Thymus (tissue), 14 donors: ENCODE data around the gene GRPEL1. TPM values are rescaled to one million over a fixed set of nuclear protein-coding genes. Genes with fewer than 3 reads are reported as not detected.
A peak's percentile ranks its signal among the peaks of the same experiment; 100 is the strongest.

Source experiments
- DNase-seq, 9 donors: peaks; one replicate each; pipeline ENCODE4 v3.0.0-alpha.2; 2013; ENCODE audit warnings: low spot score in 9 of 9, low read depth in 6 of 9, missing footprints in 1 of 9
- H3K27ac ChIP-seq, 2 donors: one replicate each; pipeline ENCODE4 v1.5.1; 2013; ENCODE audit warnings: control low read depth in 1 of 2, low read depth in 1 of 2, low read length in 1 of 2, mild to moderate bottlenecking in 1 of 2, moderate library complexity in 1 of 2
- H3K27me3 ChIP-seq, 2 donors: one replicate each; pipeline ENCODE4 v1.5.1; 2013; ENCODE audit warnings: low read length in 1 of 2; ENCODE audit not compliant: control insufficient read depth in 2 of 2, insufficient read depth in 1 of 2
- H3K36me3 ChIP-seq, 2 donors: one replicate each; pipeline ENCODE4 v1.5.1; 2013; ENCODE audit warnings: low read length in 1 of 2, mild to moderate bottlenecking in 1 of 2, moderate library complexity in 1 of 2; ENCODE audit not compliant: control insufficient read depth in 2 of 2, insufficient read depth in 2 of 2
- H3K4me1 ChIP-seq, 2 donors: one replicate each; pipeline ENCODE4 v1.5.1; 2013; ENCODE audit warnings: low read length in 2 of 2; ENCODE audit not compliant: control insufficient read depth in 2 of 2, insufficient read depth in 2 of 2
- H3K4me3 ChIP-seq, 2 donors: one replicate each; pipeline ENCODE4 v1.5.1; 2013; ENCODE audit warnings: low read length in 2 of 2, control low read depth in 1 of 2, mild to moderate bottlenecking in 1 of 2
- H3K9me3 ChIP-seq, 2 donors: one replicate each; pipeline ENCODE4 v1.5.1; 2013; ENCODE audit warnings: low read length in 1 of 2, mild to moderate bottlenecking in 1 of 2; ENCODE audit not compliant: control insufficient read depth in 2 of 2, insufficient read depth in 1 of 2
- WGBS: extraction: QIAGEN DNeasy Blood & Tissue Kit; methylation state at CpG from one replicate; pipeline ENCODE4 v1.1.7; 2013; 5-methylcytosine and 5-hydroxymethylcytosine counted together
- long read RNA-seq, 10 donors: transcript quantifications; one replicate each; lab custom pipeline, GENCODE V29; 2026
- polyA plus RNA-seq: library from polyadenylated mRNA; stranded (reverse); fragments of 200-250 nt; gene quantifications from one replicate; pipeline ENCODE4 v1.2.3, GENCODE V29; 2013
- total RNA-seq: library from RNA; stranded (reverse); fragments of 120-200 nt; gene quantifications from one replicate; pipeline ENCODE4 v1.2.4, GENCODE V29; 2013
- donor health status: healthy.

Gene GRPEL1
- total RNA-seq (29.7 TPM), polyA plus RNA-seq (20.4 TPM)
- long read RNA-seq, donor 1, partial matches to known transcripts = 0 of 2 reads
- long read RNA-seq, donor 1, other reads (novel, unspliced or antisense) = 0 of 2 reads
- long read RNA-seq, donor 2 = 0 reads
- long read RNA-seq, donor 3, transcript GRPEL1-201 (4 exons, 2,775 nt) = major isoform, 20 of 21 reads
- long read RNA-seq, donor 3, partial matches to known transcripts = 0 of 21 reads
- long read RNA-seq, donor 3, other reads (novel, unspliced or antisense) = 0 of 21 reads
- long read RNA-seq, donor 4, transcript GRPEL1-201 (4 exons, 2,775 nt) = major isoform, 15 of 16 reads
- long read RNA-seq, donor 4, partial matches to known transcripts = 0 of 16 reads
- long read RNA-seq, donor 4, other reads (novel, unspliced or antisense) = 0 of 16 reads
- long read RNA-seq, donor 5, transcript GRPEL1-201 (4 exons, 2,775 nt) = major isoform, 31 of 33 reads
- long read RNA-seq, donor 5, partial matches to known transcripts = 0 of 33 reads
- long read RNA-seq, donor 5, other reads (novel, unspliced or antisense) = 0 of 33 reads
- long read RNA-seq, donor 6, transcript GRPEL1-201 (4 exons, 2,775 nt) = major isoform, 13 of 13 reads
- long read RNA-seq, donor 6, partial matches to known transcripts = 0 of 13 reads
- long read RNA-seq, donor 6, other reads (novel, unspliced or antisense) = 0 of 13 reads
- long read RNA-seq, donor 7, transcript GRPEL1-201 (4 exons, 2,775 nt) = major isoform, 17 of 17 reads
- long read RNA-seq, donor 7, partial matches to known transcripts = 0 of 17 reads
- long read RNA-seq, donor 7, other reads (novel, unspliced or antisense) = 0 of 17 reads
- long read RNA-seq, donor 8, partial matches to known transcripts = 0 of 4 reads
- long read RNA-seq, donor 8, other reads (novel, unspliced or antisense) = 0 of 4 reads
- long read RNA-seq, donor 9, transcript GRPEL1-201 (4 exons, 2,775 nt) = major isoform, 6 of 6 reads
- long read RNA-seq, donor 9, partial matches to known transcripts = 0 of 6 reads
- long read RNA-seq, donor 9, other reads (novel, unspliced or antisense) = 0 of 6 reads
- long read RNA-seq, donor 10, transcript GRPEL1-201 (4 exons, 2,775 nt) = major isoform, 20 of 23 reads
- long read RNA-seq, donor 10, partial matches to known transcripts = 0 of 23 reads
- long read RNA-seq, donor 10, other reads (novel, unspliced or antisense) = 0 of 23 reads

GRCh38 chr4:7067452-7068278, at the start of gene GRPEL1:
TSS of gene GRPEL1 (minus strand) at chr4:7068064. CDS start at chr4:7068032, 32 bp downstream.
- Histone ChIP-seq H3K9me3 (no peaks in the 10 kb centered on the region), H3K27me3 (peaks cover 2 to 19% of the 10 kb centered on the region in 2 donors), H3K27ac (peak within 1 kb of the TSS; percentile 89 to 93), H3K4me1 (peaks cover 16 to 22% of the 10 kb centered on the region in 2 donors), H3K4me3 (peak within 1 kb of the TSS; percentile 79 to 84), H3K36me3 (peaks cover 13 to 24% of the 10 kb centered on the region in 2 donors)
- DNase-seq = peak; percentile 99 to 100 (median 100)
- WGBS = under 1% methylated on average over 81 of the region's 81 CpGs

GRCh38 chr4:7116705-7117104, 48.8 kb upstream of the GRPEL1 start:
- WGBS = 81% methylated on average over 6 of the region's 6 CpGs
- Histone ChIP-seq H3K4me1 (no peaks in the 10 kb centered on the region), H3K27me3 (no peaks in the 10 kb centered on the region), H3K4me3 (no peak overlapping the region), H3K27ac (no peak overlapping the region), H3K9me3 (peaks cover 0 to 2% of the 10 kb centered on the region in 2 donors), H3K36me3 (no peaks in the 10 kb centered on the region)
- DNase-seq = no peak

- peaks cover 0 to 2% of the 10 kb centered on the region in 2 donors for H3K9me3 ChIP-seq
- no peaks in the 10 kb centered on the region for H3K36me3 ChIP-seq
- H3K27me3 ChIP-seq = no peaks in the 10 kb centered on the region
- WGBS = 90% methylated on average over 22 of the region's 22 CpGs
- H3K4me1 ChIP-seq = no peaks in the 10 kb centered on the region
- DNase-seq = no peak
- H3K4me3 ChIP-seq = no peak overlapping the region
- no peak overlapping the region for H3K27ac ChIP-seq
Observed at GRCh38 chr4:7115557-7116340, 47.9 kb upstream of the GRPEL1 start.

DNA sequence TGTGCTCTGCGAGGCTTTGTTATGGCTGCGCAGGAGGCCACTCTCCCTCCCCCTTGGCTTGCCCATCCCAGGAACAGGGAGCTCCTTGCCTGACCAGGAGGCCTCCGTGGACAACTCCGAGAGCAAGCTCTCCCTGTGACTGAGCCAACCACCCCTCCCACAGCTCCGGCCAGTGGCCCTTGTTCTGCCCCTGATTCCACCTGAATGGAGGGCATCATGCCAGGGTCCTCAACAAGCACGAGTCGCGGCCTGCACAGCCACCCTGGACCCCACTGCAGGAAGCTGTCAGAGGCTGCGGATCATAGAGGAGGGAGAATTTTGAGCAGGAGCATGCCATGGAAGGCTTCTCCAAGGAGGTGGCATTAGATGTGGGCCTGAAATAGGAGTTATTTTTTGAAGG, 44.8 kb upstream of the GRPEL1 start:
- Histone ChIP-seq H3K27me3 (no peaks in the 10 kb centered on the region), H3K36me3 (no peaks in the 10 kb centered on the region), H3K4me1 (no peaks in the 10 kb centered on the region), H3K4me3 (no peak overlapping the region), H3K9me3 (peaks cover 0 to 2% of the 10 kb centered on the region in 2 donors), H3K27ac (no peak overlapping the region)
- 98% methylated on average over 9 of the region's 9 CpGs for WGBS
- no peak for DNase-seq

DNA sequence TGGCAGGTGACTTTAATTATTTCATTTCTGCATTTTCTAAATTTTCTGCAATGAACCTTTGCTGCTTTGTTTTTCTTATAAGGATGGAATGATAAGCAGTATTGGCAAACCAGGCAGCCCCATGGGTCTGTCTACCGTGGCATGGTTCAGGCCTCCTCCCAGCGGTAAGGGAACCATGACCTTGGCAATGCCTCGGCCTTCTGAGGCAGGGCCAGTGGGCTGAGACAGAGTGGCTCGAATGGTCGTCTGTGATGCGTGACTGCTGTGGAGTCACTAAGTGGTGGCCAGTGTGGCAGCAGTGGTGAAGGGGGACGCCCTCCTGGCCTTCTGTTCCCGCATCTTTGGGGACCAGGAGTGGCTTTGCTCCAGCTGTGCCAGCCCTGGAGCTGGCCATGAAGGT, 43.6 kb upstream of the GRPEL1 start:
- 95% methylated on average over 8 of the region's 8 CpGs for WGBS
- no peak overlapping the region for H3K27ac ChIP-seq
- no peaks in the 10 kb centered on the region for H3K27me3 ChIP-seq
- no peaks in the 10 kb centered on the region for H3K36me3 ChIP-seq
- H3K4me1 ChIP-seq = no peaks in the 10 kb centered on the region
- peaks cover 0 to 2% of the 10 kb centered on the region in 2 donors for H3K9me3 ChIP-seq
- no peak overlapping the region for H3K4me3 ChIP-seq
- DNase-seq = no peak

DNA sequence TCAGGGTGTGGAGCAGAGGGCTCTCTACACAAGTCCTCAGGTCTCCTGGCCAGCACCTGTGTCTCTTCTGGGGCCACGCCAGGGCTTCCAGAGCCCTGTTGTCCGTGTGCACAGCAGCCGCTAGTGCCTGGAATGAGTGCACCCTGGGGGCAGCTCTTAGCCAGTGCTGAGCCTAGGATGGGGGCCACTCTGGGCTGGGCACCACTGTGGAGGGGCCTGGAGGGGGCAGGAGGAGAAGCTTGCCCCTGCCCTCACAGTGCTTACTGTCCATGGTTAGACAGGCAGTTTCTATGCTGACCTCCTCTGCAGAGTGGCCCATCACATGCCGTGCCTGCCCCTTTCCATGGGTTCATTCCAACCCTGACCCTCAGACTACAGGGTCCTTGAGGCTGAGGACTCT, 42.7 kb upstream of the GRPEL1 start:
- WGBS = 95% methylated on average over 4 of the region's 4 CpGs
- peaks cover 0 to 2% of the 10 kb centered on the region in 2 donors for H3K9me3 ChIP-seq
- no peak overlapping the region for H3K4me3 ChIP-seq
- H3K27me3 ChIP-seq = peaks cover 0 to 2% of the 10 kb centered on the region in 2 donors
- no peak overlapping the region for H3K27ac ChIP-seq
- H3K4me1 ChIP-seq = no peaks in the 10 kb centered on the region
- DNase-seq = no peak
- H3K36me3 ChIP-seq = no peaks in the 10 kb centered on the region

- peaks cover 0 to 2% of the 10 kb centered on the region in 2 donors for H3K9me3 ChIP-seq
- H3K27ac ChIP-seq = no peak overlapping the region
- no peaks in the 10 kb centered on the region for H3K36me3 ChIP-seq
- 92% methylated on average over 4 of the region's 4 CpGs for WGBS
- no peak overlapping the region for H3K4me3 ChIP-seq
- no peaks in the 10 kb centered on the region for H3K4me1 ChIP-seq
- peaks cover 0 to 11% of the 10 kb centered on the region in 2 donors for H3K27me3 ChIP-seq
- no peak for DNase-seq
Observed at GRCh38 chr4:7109169-7109568, 41.3 kb upstream of the GRPEL1 start.

GRCh38 chr4:7108660-7109059, 40.8 kb upstream of the GRPEL1 start:
- WGBS = 91% methylated on average over 6 of the region's 6 CpGs
- peaks cover 4 to 16% of the 10 kb centered on the region in 2 donors for H3K27me3 ChIP-seq
- no peak overlapping the region for H3K4me3 ChIP-seq
- no peaks in the 10 kb centered on the region for H3K36me3 ChIP-seq
- H3K4me1 ChIP-seq = peaks cover 0 to under 1% of the 10 kb centered on the region in 2 donors
- H3K27ac ChIP-seq = no peak overlapping the region
- no peak for DNase-seq
- H3K9me3 ChIP-seq = peaks cover 0 to 2% of the 10 kb centered on the region in 2 donors
